ENCODE results near the gene TBX21.
"Not testable (repeated sequence)": the region's sequence is repeated elsewhere in the genome, so short reads cannot be mapped to it uniquely, and the experiment has no call there.

The TBX21 gene

DNA sequence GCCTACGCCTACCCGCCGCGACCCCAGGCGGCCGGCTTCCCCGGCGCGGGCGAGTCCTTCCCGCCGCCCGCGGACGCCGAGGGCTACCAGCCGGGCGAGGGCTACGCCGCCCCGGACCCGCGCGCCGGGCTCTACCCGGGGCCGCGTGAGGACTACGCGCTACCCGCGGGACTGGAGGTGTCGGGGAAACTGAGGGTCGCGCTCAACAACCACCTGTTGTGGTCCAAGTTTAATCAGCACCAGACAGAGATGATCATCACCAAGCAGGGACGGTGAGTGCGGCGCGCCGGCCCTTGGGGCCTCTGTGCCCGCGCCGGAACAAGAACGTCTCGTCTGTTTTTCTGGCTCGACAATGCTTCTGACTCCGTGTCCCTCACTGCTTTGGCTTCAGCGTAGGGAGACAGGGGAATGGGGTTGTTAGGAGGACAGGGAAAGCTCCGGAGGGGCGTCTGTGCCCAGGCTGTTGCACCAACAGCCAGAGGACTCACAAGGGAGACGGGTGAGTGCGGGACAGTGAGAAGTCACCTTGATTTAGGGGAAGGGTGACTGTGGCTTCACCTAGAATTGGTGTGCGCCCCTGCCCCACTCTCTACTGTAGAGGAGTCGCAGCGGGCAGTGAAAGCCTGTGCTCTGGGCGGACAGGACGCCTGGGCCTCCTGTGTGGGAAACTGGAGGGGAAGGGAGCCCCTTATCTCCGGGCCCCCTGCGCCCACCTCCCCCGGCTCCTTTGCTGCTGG is 806 bp downstream of the TBX21 start:
- no peak for DNase-seq

DNA sequence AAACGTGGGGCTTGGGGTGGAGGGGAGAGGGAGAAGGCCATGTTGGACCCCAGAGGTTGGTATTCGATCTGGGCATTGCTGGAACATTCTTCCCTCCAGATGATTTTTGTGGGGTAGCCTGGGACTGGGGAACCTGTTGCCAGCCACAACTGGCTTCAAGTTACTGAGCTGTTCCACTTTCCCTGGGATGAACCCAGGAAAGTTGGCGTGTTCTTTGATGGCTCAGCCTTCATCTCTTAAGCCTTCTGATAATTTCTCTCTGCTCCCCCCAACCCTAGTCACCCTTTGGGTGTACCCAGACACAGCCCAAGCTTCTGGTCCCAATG is 2.1 kb downstream of the TBX21 start:
- DNase-seq, result no peak

DNA sequence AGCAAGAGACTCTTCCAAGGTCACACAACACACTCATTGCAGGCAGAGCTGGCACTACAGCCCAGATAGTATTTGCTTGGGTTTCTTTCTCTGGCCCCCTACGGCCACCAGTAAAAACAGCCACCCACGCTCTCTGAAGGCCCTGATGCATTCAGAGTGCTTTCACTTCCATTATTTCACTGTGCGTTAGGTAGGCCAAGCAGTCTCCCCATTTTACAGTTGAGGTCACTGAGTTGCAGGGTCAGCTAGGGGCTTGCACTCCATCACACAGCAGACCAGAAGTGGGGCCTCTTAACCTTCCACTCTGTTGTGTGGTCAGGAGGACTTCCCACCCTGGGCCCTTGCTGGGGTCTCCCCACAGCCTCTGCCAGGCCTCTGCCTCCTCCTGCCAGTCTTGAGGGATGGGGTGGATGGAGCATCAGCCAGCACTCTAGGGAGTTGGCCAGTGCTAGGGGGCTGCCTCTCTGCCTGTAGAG is 2.5 kb downstream of the TBX21 start:
- DNase-seq, result no peak

DNA sequence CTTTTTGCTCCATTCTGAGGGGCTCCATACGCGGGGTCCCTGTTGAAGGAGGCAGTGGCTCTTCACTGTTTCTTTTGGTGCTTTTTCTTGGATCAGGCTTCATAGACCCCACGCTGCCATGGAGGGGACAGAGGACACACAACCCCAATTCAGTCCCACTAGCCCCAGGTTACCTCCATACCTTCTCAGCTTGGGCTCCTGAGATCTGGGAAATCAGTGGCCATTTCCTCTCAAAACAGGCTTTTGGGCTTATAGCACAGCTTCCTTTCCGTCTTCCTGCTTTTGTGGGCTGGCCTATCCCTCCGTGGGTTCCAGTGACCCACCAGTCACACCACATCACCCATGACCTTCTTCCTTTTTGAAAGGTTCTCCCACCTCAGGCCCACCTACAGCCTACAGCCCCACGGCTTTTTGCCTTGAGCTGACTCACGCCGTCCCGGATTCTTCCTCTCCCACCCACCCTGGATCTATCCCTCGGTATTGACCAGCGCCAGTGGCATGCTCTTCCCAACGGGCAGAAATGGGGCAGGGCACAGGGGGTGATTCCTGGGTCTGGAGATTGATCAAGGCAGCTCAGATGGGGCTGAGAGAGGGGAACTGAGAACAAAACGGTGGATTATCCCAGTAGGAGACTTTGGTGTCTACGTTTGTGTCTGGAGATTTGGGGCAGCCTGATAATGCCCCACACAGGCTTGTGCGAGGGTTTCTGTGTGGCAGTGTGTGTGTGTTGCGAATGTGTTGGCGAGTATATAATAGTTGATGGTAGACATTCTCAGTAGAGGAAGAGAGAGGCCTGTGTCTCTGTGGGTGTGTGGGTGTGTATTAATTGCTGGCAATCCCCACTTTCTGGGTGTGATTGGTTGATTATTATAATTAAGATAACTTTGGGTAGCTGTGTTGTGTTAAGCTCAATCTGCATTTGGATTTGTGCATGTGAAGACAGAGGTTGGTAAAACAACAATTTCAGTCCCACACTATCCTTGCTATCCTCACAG is 3.8 kb downstream of the TBX21 start:
- DNase-seq, result no peak

DNA sequence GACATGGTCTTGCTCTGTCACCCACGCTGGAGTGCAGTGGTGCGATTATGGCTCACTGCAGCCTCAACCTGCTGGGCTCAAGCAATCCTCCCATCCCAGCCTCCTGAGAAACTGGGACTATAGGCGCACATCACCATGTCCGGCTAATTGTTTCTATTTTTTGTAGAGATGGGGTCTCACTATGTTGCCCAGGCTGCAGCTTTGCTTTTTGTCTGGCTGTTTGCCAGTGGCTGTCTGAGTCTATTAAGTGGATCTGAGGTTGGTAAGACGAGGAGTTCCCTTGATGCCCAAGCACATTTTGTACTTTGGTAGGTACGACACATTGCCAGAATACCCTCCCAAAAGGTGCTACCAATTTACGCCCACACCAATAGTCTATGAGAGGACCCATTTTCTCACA is 5.1 kb downstream of the TBX21 start:
- no peak for DNase-seq

DNA sequence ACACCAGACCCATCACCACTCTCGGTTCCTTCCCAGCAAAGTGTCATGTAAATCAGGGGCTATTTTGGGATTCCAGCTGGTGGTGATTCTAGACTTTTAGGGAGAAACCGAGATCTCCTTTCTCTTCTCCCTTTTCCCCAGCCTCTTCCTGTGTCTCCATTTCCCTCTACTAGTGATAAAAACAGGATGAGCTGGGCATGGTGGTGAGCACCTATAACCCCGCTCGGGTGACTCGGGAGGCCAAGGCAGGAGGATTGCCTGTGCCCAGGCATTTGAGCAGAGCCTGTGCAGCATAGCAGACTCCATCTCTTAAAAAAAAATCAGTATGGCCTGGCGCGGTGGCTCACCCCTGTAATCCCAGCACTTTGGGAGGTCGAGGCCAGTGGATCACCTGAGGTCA is 6.1 kb downstream of the TBX21 start:
- no peak for DNase-seq

DNA sequence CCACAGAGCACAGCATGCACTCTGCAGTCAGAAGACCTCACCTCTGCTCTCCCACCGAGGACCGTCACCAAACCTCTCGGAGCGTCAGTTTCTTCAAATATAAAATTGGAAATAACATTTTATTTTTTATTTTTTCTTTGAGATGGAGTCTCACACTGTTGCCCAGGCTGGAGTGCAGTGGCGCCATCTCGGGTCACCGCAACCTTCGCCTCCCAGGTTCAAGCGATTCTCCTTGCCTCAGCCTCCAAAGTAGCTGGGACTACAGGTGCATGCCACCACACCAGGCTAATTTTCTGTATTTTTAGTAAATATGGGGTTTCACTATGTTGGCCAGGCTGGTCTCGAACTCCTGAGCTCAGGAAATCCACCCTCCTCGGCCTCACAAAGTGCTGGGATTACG is 6.9 kb downstream of the TBX21 start:
- DNase-seq, result not testable (repeated sequence)

DNA sequence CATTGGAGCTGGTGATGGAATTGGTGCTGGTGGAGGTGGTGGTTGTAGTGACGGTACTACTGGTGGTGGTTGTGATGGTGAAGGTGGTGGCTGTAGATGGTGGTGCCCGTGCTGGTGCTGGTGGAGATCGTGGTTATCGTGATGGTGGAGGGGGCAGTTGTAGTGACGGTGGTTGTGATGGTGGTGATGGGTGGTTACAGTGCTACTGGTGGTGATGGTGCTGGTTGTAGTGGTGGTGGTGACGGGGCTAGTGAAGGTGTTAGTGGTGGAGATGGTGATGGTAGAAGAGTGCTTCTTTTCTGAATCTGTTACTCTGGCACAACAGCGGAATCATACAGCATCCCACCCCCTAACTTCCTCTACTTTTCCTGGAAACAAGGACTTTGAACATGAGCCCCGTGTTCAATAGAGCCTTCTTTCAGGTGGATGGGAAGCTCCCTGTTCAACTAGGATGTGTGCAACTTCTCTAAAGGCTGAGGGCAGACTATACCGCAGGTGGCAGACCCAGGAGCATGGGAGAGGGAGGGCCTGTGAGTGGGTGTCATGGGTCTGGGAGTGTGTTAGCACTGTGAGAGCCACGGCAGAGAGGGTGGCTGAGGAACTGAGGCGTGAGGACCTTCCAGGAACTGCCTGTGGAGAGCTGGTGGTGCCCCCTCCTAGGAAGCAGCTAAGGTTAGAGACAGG is 8.2 kb downstream of the TBX21 start:
- DNase-seq, result no peak

DNA sequence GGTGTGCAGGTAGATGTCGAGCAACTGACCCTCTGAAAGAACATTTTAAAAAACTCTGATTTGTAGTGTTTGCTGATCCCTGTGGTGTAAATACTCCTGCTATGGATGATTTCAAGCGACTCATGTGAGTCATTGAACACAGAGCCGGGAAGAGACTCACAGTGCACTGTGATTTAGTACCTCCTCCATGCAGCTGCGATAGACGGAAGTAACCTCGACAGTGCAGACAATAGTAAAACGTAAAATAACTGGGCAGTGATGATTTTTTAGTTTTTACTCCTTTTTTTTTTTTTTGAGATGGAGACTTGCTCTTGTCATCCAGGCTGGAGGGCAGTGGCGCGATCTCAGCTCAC is 8.7 kb downstream of the TBX21 start:
- no peak for DNase-seq

DNA sequence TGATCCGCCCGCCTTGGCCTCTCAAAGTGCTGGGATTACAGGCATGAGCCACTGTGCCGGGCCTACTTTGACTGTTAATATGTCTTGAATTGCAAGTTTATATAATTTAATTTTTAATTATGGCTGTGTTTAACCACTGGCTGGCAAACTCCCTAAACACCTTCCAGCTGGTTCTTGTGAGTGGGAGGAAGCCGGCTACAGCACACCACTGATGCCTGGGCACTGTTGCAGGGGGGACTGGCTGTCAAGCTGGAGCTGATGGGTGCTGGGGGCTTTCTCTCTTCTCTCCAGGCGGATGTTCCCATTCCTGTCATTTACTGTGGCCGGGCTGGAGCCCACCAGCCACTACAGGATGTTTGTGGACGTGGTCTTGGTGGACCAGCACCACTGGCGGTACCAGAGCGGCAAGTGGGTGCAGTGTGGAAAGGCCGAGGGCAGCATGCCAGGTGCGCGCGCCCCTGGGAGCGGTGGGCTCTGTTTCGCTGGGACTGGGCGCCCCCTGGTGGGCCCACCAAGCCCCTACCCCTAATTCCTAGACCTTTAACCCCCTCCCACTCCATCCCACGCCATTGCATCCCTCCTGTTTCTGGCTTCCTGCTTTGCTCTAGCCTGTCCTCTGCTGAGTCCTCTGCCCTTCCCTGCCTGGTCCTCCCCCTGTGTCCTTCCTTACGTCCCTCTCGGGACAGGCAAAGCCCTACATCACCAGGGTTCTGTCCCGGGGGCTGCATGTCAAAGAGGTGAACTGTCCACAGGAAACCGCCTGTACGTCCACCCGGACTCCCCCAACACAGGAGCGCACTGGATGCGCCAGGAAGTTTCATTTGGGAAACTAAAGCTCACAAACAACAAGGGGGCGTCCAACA is 9.5 kb downstream of the TBX21 start:
- peak; percentile 39 for DNase-seq

DNA sequence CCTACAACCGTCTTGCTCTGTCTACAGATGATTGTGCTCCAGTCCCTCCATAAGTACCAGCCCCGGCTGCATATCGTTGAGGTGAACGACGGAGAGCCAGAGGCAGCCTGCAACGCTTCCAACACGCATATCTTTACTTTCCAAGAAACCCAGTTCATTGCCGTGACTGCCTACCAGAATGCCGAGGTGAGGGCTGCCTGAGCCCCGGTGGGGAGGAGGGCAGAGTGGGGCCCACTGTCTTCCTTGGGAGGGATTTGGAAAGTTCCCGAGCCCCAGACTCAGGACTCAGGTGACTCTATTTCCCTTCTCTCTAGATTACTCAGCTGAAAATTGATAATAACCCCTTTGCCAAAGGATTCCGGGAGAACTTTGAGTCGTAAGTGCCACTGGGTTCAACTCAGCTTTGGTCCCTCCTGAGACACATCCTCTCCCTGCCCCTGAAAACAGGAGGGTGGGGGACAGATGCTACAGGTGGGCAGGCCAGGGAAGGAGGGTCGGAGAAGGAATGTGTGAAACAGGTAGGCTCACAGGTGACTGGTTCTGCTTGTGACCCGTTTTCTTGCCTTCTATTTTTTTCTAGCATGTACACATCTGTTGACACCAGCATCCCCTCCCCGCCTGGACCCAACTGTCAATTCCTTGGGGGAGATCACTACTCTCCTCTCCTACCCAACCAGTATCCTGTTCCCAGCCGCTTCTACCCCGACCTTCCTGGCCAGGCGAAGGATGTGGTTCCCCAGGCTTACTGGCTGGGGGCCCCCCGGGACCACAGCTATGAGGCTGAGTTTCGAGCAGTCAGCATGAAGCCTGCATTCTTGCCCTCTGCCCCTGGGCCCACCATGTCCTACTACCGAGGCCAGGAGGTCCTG is 11.4 kb downstream of the TBX21 start:
- no peak for DNase-seq

DNA sequence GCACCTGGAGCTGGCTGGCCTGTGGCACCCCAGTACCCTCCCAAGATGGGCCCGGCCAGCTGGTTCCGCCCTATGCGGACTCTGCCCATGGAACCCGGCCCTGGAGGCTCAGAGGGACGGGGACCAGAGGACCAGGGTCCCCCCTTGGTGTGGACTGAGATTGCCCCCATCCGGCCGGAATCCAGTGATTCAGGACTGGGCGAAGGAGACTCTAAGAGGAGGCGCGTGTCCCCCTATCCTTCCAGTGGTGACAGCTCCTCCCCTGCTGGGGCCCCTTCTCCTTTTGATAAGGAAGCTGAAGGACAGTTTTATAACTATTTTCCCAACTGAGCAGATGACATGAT is 12.0 kb downstream of the TBX21 start:
- DNase-seq, result no peak

DNA sequence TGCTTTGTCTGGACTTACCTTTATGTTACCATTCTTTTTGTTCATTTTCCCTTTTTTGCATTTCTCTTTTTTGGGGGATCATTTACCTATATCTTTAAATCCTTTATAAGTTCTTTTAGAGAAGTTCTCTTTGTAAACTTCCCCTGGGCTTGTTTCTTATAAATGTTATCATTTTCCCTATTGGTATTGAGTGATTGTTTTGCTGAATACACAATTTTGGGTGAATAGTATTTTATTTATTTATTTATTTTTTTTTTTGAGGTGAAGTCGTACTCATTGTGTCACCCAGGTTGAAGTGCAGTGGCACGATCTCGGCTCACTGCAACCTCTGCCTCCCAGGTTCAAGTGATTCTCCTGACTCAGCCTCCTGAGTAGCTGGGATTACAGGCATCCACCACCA is 18.4 kb downstream of the TBX21 start:
- DNase-seq, result no peak

DNA sequence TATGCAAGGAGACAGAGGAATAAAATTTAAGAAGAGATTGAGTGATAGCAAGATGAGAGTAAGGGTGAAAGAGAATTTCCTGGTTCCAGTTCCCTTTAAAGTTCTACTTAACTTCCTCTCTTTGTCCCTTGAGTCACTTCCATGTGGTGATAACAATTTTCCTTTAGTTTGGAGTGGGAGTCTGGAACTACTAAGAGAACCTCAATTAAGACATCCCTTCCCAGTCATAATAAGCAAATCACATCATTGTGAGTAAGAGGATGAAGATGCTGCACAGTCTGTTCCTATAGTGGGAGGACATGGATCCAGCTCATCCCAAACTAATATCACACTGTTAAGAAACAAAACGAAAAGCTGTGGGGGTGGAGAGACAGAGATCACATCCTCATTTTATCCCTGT is 24.4 kb downstream of the TBX21 start:
- no peak for DNase-seq

DNA sequence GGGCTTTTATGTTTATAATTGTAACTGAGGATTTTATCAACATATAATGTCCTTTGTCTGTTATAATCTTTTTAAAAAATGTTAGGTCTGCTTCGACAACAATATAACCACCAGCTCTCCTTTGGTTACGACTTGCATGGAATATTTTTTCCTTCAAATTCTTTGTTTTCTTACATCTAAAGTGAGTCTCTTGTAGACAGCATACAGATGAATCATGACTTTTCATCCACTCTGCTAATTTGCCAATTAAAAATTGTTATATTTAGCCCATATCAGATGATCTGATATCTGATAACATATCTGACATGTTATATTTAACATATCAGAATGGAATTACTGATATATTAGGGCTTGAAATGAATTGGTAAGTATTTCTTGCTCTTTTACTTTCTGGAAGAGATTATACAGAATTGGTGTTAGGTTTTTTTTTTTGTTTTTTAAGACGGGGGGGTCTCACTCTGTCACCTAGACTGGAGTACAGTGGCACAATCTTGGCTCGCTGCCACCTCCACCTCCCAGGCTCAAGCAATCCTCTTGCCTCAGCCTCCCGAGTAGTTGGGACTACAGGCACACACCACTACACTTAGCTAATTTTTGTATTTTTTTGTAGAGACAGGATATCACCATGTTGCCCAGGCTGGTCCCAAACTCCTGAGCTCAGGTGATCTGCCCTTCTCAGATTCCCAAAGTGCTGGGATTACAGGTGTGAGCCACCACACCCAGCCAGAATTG is 27.5 kb downstream of the TBX21 start:
- DNase-seq, result no peak

DNA sequence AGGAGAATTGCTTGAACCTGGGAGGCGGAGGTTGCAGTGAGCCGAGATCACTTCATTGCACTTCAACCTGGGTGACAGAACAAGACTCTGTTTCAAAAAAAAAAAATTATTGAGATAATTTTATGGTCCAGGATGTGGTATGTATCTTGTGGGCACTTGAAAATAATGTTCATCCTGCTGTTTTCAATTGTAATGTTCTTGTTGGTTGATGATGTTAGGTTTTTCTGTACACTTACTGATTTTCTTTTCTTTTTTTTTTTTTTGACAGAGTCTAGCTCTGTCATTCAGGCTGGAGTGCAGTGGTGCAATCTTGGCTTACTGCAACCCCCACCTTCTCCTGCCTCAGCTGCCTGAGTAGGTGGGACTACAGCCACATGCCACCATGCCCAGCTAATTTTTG is 29.7 kb downstream of the TBX21 start:
- DNase-seq, result no peak

DNA sequence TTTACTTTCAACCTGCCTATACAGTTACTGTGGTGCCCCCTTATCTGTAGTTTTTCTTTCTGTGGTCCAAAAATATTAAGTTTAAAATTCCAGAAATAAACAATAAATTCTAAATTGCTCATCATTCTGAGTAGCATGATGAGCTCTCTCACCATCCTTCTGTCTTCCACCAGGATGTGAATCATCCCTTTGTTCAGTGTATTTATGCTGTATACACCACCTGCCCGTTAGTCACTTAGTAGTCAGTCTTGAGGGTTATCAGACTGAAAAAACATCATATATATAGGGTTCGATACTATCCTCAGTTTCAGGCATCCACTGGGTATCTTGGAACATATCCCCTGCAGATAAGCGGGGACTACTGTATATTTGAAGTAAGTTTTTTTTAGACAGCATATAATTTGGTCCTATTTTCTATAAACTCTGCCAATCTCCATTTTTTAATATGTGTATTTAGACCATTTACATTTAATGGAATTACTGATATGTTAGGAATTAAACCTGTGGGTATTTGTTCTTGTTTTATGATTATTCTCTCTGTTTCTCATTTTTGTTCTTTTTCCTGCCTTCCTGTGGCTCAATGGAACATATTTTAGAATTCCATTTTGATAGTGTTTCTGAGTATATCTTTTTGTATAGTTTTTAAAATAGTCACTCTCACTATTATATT is 31.0 kb downstream of the TBX21 start:
- no peak for DNase-seq

DNA sequence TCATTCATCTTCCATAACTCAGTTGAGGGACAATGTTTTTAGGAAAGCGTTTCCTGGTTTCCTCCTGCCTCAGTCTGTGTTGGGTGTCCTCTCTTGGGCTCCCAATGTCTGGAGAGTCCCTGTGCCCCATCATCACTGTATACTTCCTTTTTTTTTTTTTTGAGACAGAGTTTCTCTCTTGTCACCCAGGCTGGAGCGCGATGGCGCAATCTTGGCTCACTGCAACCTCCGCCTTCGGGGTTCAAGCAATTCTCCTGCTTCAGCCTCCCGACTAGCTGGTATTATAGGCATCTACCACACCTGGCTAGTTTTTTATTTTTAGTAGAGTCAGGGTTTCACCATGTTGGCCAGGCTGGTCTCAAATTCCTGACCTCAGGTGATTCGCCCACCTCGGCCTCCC is 40.6 kb downstream of the TBX21 start:
- not testable (repeated sequence) for DNase-seq

DNA sequence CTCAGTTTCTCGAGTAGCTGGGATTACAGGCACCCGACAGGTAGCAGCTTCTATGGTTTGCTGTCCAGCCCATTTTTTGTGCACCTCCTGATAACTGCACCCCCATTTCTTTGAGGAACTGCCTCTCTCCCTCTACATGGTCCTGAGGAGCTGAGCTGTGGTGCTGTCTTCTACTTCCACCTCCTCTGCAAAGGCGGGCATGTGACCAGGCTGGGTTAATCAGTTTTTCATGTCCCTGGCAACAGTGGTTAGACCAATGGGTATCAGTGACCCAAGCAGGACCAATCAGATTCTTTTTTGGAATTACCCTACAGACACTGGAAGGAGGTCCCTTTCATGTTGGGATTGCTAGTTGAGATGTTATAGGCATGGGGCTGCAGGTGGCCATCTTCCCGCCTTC is 41.3 kb downstream of the TBX21 start:
- no peak for DNase-seq

DNA sequence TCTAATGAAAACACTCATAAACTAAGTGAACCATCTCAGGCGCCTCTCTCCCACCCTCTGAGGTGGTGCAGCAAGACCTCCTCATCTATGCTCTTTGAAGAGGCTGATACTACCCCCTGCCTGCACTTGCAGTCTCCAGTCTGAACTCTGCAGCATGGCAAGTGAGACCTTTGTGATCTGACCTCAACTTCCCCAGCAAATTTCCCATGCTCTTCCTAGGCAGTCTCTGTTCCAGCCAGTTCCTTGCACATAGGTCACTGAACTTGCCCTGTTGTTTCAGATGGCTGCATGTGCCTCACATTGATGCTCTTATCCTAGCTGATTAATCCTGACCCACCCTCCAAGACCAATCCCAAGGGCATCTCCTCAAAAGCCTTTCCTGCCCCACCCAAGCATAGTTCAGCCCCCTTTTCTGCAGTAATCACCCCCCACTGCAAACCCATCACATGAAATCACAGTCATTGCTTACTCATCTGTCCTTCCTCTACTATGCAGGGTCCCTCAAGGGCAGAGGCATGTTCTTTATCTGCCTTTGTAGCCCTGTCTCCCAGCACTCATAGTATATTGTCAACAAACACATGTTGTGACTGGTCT is 42.0 kb downstream of the TBX21 start:
- no peak for DNase-seq
